GM04503 (cell line): Measurements from ENCODE around the gene MPHOSPH9.
A peak's percentile ranks its signal among the peaks of the same experiment; 100 is the strongest.

ENCODE experiments used
- DNase-seq: peaks from one replicate; pipeline ENCODE4 v3.0.0-alpha.2; 2012; ENCODE audit warnings: low read depth

The MPHOSPH9 gene

GRCh38 chr12:123149501-123150274 lies 83.3 kb downstream of the MPHOSPH9 start:
- DNase-seq, result no peak

- no peak for DNase-seq
Measured at GRCh38 chr12:123149088-123149487, 83.9 kb downstream of the MPHOSPH9 start.

GRCh38 chr12:123148655-123149054 lies 84.3 kb downstream of the MPHOSPH9 start:
- DNase-seq, result no peak

GRCh38 chr12:123148223-123148622 lies 84.7 kb downstream of the MPHOSPH9 start:
- no peak for DNase-seq

- DNase-seq, result no peak
Measured at GRCh38 chr12:123145211-123145610, 87.7 kb downstream of the MPHOSPH9 start.

GRCh38 chr12:123143736-123144461 lies 89.0 kb downstream of the MPHOSPH9 start:
- DNase-seq, result no peak

GRCh38 chr12:123142921-123143735 lies 89.8 kb downstream of the MPHOSPH9 start:
- no peak for DNase-seq

GRCh38 chr12:123142518-123142840 lies 90.5 kb downstream of the MPHOSPH9 start:
- DNase-seq, result no peak

GRCh38 chr12:123141615-123142517 lies 91.1 kb downstream of the MPHOSPH9 start:
- peak; percentile 53 for DNase-seq

GRCh38 chr12:123140676-123141614 lies 92.0 kb downstream of the MPHOSPH9 start:
- no peak for DNase-seq

- no peak for DNase-seq
Measured at GRCh38 chr12:123139926-123140675, 92.8 kb downstream of the MPHOSPH9 start.

- DNase-seq, result no peak
Measured at GRCh38 chr12:123135688-123136087, 97.3 kb downstream of the MPHOSPH9 start.

- no peak for DNase-seq
Measured at GRCh38 chr12:123134826-123135225, 98.1 kb downstream of the MPHOSPH9 start.

GRCh38 chr12:123134271-123134671 lies 98.7 kb downstream of the MPHOSPH9 start:
- no peak for DNase-seq

- no peak for DNase-seq
Measured at GRCh38 chr12:123133701-123134100, 99.2 kb downstream of the MPHOSPH9 start.

GRCh38 chr12:123132951-123133619 lies 99.9 kb downstream of the MPHOSPH9 start:
- no peak for DNase-seq

GRCh38 chr12:123131879-123132402 lies 101.0 kb downstream of the MPHOSPH9 start:
- no peak for DNase-seq

- no peak for DNase-seq
Measured at GRCh38 chr12:123131291-123131832, 101.6 kb downstream of the MPHOSPH9 start.

GRCh38 chr12:123129621-123130020 lies 103.3 kb downstream of the MPHOSPH9 start:
- DNase-seq, result no peak
